ENCODE results near the gene TAOK2. TPM values are rescaled to one million over a fixed set of nuclear protein-coding genes. Genes with fewer than 3 reads are reported as not detected.

Gene TAOK2
- total RNA-seq, 1 experiment from 2014 or later, result 56.7 TPM

GRCh38 chr16:30031477-30031918, 57.8 kb downstream of the TAOK2 start:
- Histone ChIP-seq H3K79me2 (ENCODE audit: insufficient read depth, low read length) (no peaks in the 10 kb centered on the region), H3K9me2 (ENCODE audit: insufficient read depth) (no peaks in the 10 kb centered on the region), H3K36me3 (ENCODE audit: control insufficient read depth in 1 of 2, insufficient read depth in 2 of 2, low read length in 2 of 2) (no peaks in the 10 kb centered on the region), H3K27me3 (ENCODE audit: insufficient read depth, low read length) (no peaks in the 10 kb centered on the region), H4K20me1 (ENCODE audit: insufficient read depth) (no peaks in the 10 kb centered on the region), H3K9ac (ENCODE audit: low read length) (no peak overlapping the region), H3K9me3 (ENCODE audit: control insufficient read depth in 1 of 2, insufficient read depth in 1 of 2, low read depth in 1 of 2, low read length in 2 of 2) (no peaks in the 10 kb centered on the region), H3K4me2 (ENCODE audit: low read length) (no peak overlapping the region), H2AFZ (ENCODE audit: low read depth, low read length, poor library complexity, severe bottlenecking) (no peak overlapping the region), H3K27ac (ENCODE audit: low read depth, low read length) (no peak overlapping the region), H3K4me3 (replicated peaks in 1 of 2; ENCODE audit: low read depth in 1 of 2, low read length in 2 of 2) (no peak overlapping the region), H3K4me1 (ENCODE audit: control insufficient read depth in 1 of 2, insufficient read depth in 2 of 2, low read length in 2 of 2) (peaks cover 0 to 5% of the 10 kb centered on the region in 2 experiments; a peak in 2 of 4 replicates)
- RAD21 ChIA-PET (ENCODE audit: low non-redundant PET in 1 of 2, low total read pairs in 2 of 2, uncharacterized antibody in 2 of 2, unreplicated experiment in 2 of 2), result interaction anchor here (1.4 to 2.5 kb wide), 3 partner anchors 183 to 331 kb away, joined by 3 to 11 read pairs (median 8); no protein-coding TSS in a partner anchor
- DNase-seq (ENCODE audit: low read depth, low spot score) (no peak), ATAC-seq (no peak)
- BruUV-seq (replicated peaks), result no TSS peak
- TF ChIP-seq POLR2AphosphoS5 (IDR thresholded peaks at IDR 0.05; ENCODE audit: low read depth, low read length) (no peak), ZFX (IDR thresholded peaks at IDR 0.05) (no peak), ELF1 (IDR thresholded peaks at IDR 0.05; ENCODE audit: borderline replicate concordance, low read depth) (no peak), EGR1 (IDR thresholded peaks at IDR 0.05; ENCODE audit: low read depth) (no peak), FOSL1 (IDR thresholded peaks at IDR 0.05; ENCODE audit: low read depth) (no peak), CTCF (IDR thresholded peaks at IDR 0.05 in 2 of 3, conservative IDR thresholded peaks at IDR 0.05 in 1 of 3; ENCODE audit: borderline replicate concordance in 1 of 3, insufficient read depth in 1 of 3, low read depth in 2 of 3, low read length in 2 of 3) (no peak), RAD21 (IDR thresholded peaks at IDR 0.05; ENCODE audit: low read depth) (no peak), ZBTB33 (IDR thresholded peaks at IDR 0.05; ENCODE audit: extremely low read depth, insufficient replicate concordance, low read length) (no peak), SP1 (IDR thresholded peaks at IDR 0.05; ENCODE audit: low read depth) (no peak), CBX3 (IDR thresholded peaks at IDR 0.05; ENCODE audit: low read depth) (no peak), JUND (IDR thresholded peaks at IDR 0.05) (no peak), EZH2 (IDR thresholded peaks at IDR 0.05) (no peak), SIN3A (IDR thresholded peaks at IDR 0.05; ENCODE audit: low read depth) (no peak)
- CTCF ChIA-PET, result interaction anchor here (0.7 to 2.6 kb wide), 10 partner anchors 10 to 340 kb away, joined by 3 to 34 read pairs (median 6); partner anchors contain the start of genes PAGR1 and TAOK2
- POLR2A ChIA-PET, result no interaction called here
- intact Hi-C loops (cut with micrococcal nuclease), result no loop called here
